Stimulated activated CD4-positive, alpha-beta T cell treated with anti-CD3 and anti-CD28 coated beads, Interleukin-1b, Interleukin-23, amount 100 ng/mL, for 24 hours (primary cell): Measurements from ENCODE around the gene CLRN1.

Experiments
- DNase-seq, 4 experiments: peaks; one replicate each; pipeline ENCODE4 v3.0.0-alpha.2; 2020; ENCODE audit warnings: low read depth in 4 of 4, low spot score in 1 of 4

Gene CLRN1

GRCh38 chr3:150925751-150926201 lies 46.8 kb downstream of the CLRN1 start:
- peak; percentile 3 to 53 (median 24) for DNase-seq

- no peak for DNase-seq
Observed at GRCh38 chr3:150922611-150923010, 49.9 kb downstream of the CLRN1 start.

GRCh38 chr3:150921209-150921608 lies 51.3 kb downstream of the CLRN1 start:
- DNase-seq, result no peak

- DNase-seq, result no peak
Observed at GRCh38 chr3:150920236-150920635, 52.3 kb downstream of the CLRN1 start.

GRCh38 chr3:150917951-150918350 lies 54.6 kb downstream of the CLRN1 start:
- DNase-seq, result no peak

GRCh38 chr3:150913133-150913922 lies 59.2 kb downstream of the CLRN1 start:
- DNase-seq, result no peak

- no peak for DNase-seq
Observed at GRCh38 chr3:150912501-150912900, 60.0 kb downstream of the CLRN1 start.

- DNase-seq, result no peak
Observed at GRCh38 chr3:150911771-150912170, 60.8 kb downstream of the CLRN1 start.

GRCh38 chr3:150906461-150906860 lies 66.1 kb downstream of the CLRN1 start:
- no peak for DNase-seq

- DNase-seq, result no peak
Observed at GRCh38 chr3:150905746-150906145, 66.8 kb downstream of the CLRN1 start.

GRCh38 chr3:150905339-150905738 lies 67.2 kb downstream of the CLRN1 start, which contains the start of gene MINDY4B:
MINDY4B (minus strand) TSS chr3:150905439; CDS start chr3:150905439, 0 bp downstream.
- no peak for DNase-seq

- no peak for DNase-seq
Observed at GRCh38 chr3:150902988-150903387, 69.5 kb downstream of the CLRN1 start.

- no peak for DNase-seq
Observed at GRCh38 chr3:150901793-150902192, 70.7 kb downstream of the CLRN1 start.

GRCh38 chr3:150899141-150899540 lies 73.4 kb downstream of the CLRN1 start:
- no peak for DNase-seq

- DNase-seq, result no peak
Observed at GRCh38 chr3:150898046-150898754, 74.3 kb downstream of the CLRN1 start.

- no peak for DNase-seq
Observed at GRCh38 chr3:150897592-150897991, 74.9 kb downstream of the CLRN1 start.

- DNase-seq, result no peak
Observed at GRCh38 chr3:150890831-150891230, 81.7 kb downstream of the CLRN1 start.

- no peak for DNase-seq
Observed at GRCh38 chr3:150890295-150890694, 82.2 kb downstream of the CLRN1 start.

GRCh38 chr3:150889106-150889505 lies 83.4 kb downstream of the CLRN1 start:
- DNase-seq, result no peak

GRCh38 chr3:150887031-150887430 lies 85.5 kb downstream of the CLRN1 start:
- DNase-seq, result no peak

GRCh38 chr3:150885535-150885934 lies 87.0 kb downstream of the CLRN1 start:
- no peak for DNase-seq

GRCh38 chr3:150878996-150879575 lies 93.4 kb downstream of the CLRN1 start:
- DNase-seq, result no peak
